ENCODE measurements around the gene CEP104.

CEP104 gene

GRCh38 chr1:3903141-3904005 lies 46.4 kb upstream of the CEP104 start:
- no peak for DNase-seq (ENCODE audit: low read depth)
- TF ChIP-seq CTCF (conservative IDR thresholded peaks at IDR 0.05; ENCODE audit: control insufficient read depth, insufficient read depth, low read depth, low read length): no peak
- no peak overlapping the region for H3K4me3 ChIP-seq (ENCODE audit: control insufficient read depth, low read depth, low read length)

- DNase-seq (ENCODE audit: low read depth): no peak
- H3K4me3 ChIP-seq (ENCODE audit: control insufficient read depth, low read depth, low read length): no peak overlapping the region
These were observed 45.6 kb upstream of the CEP104 start for GRCh38 chr1:3902571-3903091.

DNA sequence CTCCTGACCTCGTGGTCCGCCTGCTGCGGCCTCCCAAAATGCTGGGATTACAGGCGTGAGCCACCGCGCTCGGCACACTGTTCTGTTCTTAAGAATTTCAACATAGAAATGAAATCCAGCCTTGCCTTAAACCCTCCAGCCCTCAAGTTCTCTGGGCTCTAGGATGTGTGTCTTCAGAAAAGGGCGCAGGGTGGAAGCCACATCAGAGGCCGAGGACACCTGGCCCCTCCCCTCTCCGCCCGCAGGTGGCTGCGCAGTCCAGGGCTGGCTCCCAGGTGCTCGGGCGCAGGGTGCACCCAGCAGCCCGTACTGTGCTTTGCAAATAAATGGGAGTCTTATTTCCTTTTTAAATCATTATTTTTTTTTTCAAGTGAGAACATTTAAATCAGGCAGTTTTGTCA lies 45.1 kb upstream of the CEP104 start:
- DNase-seq (ENCODE audit: low read depth): no peak
- no peak for TF ChIP-seq CTCF (conservative IDR thresholded peaks at IDR 0.05; ENCODE audit: control insufficient read depth, insufficient read depth, low read depth, low read length)
- H3K4me3 ChIP-seq (ENCODE audit: control insufficient read depth, low read depth, low read length): no peak overlapping the region

More at GRCh38 chr1:3902571-3903091, 45.6 kb upstream of the CEP104 start:
- no peak for TF ChIP-seq CTCF (conservative IDR thresholded peaks at IDR 0.05; ENCODE audit: control insufficient read depth, insufficient read depth, low read depth, low read length)

GRCh38 chr1:3900969-3901529 lies 44.0 kb upstream of the CEP104 start:
- H3K4me3 ChIP-seq (ENCODE audit: control insufficient read depth, low read depth, low read length): peak overlapping the region; percentile 84
- DNase-seq (ENCODE audit: low read depth): peak; percentile 95
- no peak for TF ChIP-seq CTCF (conservative IDR thresholded peaks at IDR 0.05; ENCODE audit: control insufficient read depth, insufficient read depth, low read depth, low read length)

GRCh38 chr1:3900150-3900968 lies 43.3 kb upstream of the CEP104 start, which contains the start of gene C1orf174:
Gene C1orf174, minus strand, starts transcription at chr1:3900272. Its CDS starts 86 bp downstream, at chr1:3900186.
- H3K4me3 ChIP-seq (ENCODE audit: control insufficient read depth, low read depth, low read length): peak within 1 kb of the TSS; percentile 84
- peak; percentile 96 for DNase-seq (ENCODE audit: low read depth)
- TF ChIP-seq CTCF (conservative IDR thresholded peaks at IDR 0.05; ENCODE audit: control insufficient read depth, insufficient read depth, low read depth, low read length): no peak

DNA sequence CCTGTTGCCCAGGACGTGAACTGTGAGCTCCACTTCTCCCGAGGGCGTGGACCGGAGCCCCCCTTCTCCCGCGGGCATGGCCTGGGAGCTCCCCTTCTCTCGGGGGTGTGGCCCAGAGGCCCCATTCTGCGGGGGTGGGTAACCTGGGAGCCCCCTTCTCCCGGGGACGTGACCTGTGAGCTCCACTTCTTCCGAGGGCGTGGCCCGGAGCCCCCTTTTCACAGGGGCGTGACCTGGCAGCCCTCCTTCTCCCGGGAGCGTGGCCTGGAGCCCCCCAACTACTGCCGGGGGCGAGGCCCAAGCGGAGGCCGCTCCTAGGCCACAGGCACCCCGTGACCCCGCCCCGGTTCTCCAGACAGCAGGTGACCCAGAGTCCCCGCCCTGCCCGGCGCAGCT lies 42.7 kb upstream of the CEP104 start:
- no peak for DNase-seq (ENCODE audit: low read depth)
- no peak for TF ChIP-seq CTCF (conservative IDR thresholded peaks at IDR 0.05; ENCODE audit: control insufficient read depth, insufficient read depth, low read depth, low read length)
- H3K4me3 ChIP-seq (ENCODE audit: control insufficient read depth, low read depth, low read length): peak overlapping the region; percentile 84

Measured in fibroblast of mammary gland (primary cell).